ENCODE data around the gene AK5.

The AK5 gene

DNA sequence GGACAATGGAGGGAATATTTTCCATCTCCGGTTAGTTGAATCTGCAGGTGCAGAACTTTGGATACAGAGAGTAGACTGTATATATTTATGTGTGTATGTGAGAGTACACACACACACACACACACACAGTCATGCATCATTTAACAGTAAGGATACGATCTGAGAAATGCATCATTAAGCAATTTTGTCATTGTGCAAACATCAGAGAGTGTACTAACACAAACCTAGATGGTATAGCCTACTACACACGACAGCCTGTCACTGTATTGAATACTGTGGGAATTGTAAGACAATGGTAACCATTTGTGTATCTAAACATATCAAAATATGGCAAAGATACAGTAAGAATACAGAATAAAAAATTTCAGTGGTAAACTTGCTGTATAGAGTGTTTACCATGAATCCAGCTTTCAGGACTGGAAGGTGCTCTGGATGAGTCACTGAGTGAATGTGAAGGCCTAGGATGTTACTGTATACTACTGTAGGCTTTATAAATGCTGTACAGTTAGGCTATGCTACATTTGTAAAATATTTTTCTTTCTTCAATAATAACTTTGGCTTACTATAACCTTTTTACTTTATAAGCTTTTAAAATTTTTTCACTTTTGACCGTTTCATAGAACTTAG, 262.1 kb downstream of the AK5 start:
- ATAC-seq (no peak), DNase-seq (no peak)

GRCh38 chr1:77544845-77545244, 263.0 kb downstream of the AK5 start:
- ATAC-seq: no peak

DNA sequence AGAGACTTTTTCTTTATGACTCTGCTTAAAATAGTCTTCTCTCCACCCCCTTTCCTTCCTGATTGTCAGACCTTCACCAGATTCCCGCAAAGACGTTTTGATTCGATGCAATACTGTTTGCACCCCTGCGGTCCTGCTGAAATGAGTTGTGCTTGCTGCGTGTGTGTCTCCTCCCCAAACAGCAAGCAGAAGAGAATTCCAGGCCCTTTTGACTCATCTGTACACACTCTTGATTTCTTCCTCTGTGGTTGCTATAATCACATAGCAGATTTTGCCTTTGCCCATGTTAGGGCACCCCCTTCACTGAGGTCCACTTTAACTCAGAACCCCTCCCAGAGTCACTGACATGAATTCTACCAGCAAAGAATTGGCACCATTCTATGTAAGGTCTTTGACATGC, 264.2 kb downstream of the AK5 start:
- DNase-seq: no peak
- ATAC-seq: no peak

More at GRCh38 chr1:77544845-77545244, 263.0 kb downstream of the AK5 start:
- no peak for DNase-seq

GRCh38 chr1:77546890-77547289, 265.1 kb downstream of the AK5 start:
- no peak for DNase-seq
- ATAC-seq: no peak

DNA sequence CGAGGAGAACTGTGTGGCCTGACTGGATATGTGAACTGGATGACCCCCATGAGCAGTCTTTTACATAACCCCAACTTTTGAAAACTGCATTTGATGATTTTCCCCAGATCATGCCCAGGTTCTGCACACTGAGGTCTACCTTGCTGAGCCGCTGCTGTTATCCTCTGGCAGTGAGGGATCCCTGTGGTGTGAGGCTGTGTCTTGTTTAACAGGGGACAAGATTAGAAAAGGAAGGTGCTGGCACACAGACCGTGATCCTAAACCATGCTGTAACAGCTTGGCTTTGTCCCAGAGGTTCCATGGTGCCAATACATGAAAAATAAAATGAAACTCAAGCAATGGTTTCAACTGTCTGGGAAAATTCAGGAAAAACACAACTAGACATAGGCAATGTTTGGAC, 266.5 kb downstream of the AK5 start:
- ATAC-seq (no peak), DNase-seq (no peak)

DNA sequence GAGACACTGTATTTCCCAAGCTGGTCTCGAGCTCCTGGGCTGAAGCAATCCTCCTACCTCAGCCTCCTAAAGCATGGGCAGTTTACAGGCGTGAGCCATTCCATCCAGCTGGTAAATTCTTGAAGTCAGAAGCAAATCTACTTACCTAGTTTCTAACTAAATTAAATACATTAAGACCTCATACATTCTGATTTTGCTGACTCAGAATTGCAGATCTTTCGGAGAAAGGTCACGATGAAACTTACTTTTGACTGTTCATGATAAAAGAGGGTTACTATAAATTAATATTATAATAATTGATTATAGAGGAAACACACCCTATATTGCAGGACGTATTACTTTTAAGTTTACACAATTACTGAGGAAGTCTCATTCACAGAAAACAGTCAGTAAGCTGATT, 268.3 kb downstream of the AK5 start:
- no peak for ATAC-seq
- DNase-seq: no peak

- ATAC-seq (no peak), DNase-seq (no peak)
Observed at GRCh38 chr1:77552626-77553025, 270.8 kb downstream of the AK5 start.

DNA sequence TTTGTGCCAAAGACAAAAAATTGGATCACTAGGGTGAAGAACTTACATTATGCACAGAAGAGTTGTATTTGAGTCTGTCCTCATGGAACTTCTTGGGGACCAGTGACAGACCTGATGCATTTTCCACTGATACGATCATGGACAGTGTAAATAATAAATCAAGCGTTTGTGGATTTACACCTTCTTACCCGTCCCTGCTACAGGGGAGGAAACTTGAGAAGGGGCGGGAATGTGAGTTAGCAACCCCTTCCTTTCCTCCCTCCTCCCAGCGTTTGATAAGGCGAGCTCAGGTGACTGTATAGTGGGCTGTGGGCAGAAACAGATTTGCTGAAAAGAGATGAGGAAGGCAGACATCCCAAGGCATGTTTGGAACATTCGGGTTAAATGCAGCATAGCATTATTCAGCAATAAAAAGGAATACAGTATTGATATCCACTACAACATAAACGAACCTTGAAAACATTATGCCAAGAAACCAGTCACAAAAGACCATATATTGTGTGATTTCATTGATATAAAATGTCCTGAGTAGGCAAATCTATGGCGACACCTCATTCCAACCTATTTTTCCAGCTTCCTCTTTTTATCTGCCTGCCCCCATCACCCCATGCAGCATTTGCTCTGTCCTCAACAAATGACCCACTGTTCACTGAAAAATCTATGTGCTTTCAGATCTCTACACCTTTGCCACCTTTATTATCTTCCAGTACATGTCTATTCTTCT, 271.9 kb downstream of the AK5 start:
- ATAC-seq (no peak), DNase-seq (no peak)

- ATAC-seq: no peak
- DNase-seq: no peak
Observed at GRCh38 chr1:77556045-77556444, 274.2 kb downstream of the AK5 start.

- ATAC-seq (no peak), DNase-seq (no peak)
Observed at GRCh38 chr1:77557053-77557452, 275.2 kb downstream of the AK5 start.

GRCh38 chr1:77558591-77559164, 276.9 kb downstream of the AK5 start:
- ATAC-seq: peak; percentile 19

DNA sequence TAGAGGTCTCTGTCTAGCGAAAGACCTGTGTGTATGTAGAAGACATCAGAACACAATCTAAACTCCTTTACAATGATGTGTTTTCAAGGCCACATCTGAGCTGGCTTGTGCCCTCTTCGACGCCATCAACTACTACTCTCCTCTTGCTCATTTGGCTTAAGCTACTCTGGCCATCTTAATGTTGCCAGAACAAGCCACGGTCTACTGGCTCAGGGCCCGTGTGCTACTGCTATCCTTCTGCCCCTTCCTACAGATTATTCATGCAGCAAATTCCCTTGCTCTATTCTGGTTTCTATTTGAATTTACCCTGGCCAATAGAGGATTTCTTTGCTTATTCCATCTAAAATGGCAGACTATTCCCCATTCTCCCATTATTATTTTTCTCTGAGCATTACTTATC, 278.9 kb downstream of the AK5 start:
- ATAC-seq (no peak), DNase-seq (no peak)

More at GRCh38 chr1:77558591-77559164, 276.9 kb downstream of the AK5 start:
- no peak for DNase-seq

DNA sequence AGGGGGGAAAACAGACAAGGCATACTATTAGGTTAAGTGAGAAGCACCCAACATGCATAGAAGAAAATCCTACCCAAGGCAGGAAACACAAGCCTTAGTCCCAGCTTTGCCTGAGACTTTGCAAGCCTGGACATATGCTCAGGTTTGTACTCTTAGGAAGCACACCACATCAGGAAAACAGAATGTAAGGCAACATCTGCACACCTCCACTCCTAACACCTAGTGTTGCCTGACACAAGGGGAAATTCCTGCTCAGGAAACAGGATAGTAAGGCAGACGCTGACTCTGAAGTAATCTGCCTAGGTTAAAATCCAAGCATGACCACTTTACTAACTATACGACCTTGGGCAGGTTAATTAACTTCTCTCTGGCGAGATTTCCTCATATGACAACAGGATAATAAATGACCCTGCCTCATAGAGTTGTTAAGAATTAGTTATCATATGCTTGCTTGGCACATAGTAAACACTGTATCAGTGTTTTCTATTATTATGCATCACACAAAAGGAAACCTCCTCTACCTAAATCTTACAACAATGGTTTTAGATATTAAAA, 280.9 kb downstream of the AK5 start:
- ATAC-seq: no peak
- DNase-seq: no peak

GRCh38 chr1:77565321-77565720, 283.5 kb downstream of the AK5 start:
- ATAC-seq (no peak), DNase-seq (no peak)

DNA sequence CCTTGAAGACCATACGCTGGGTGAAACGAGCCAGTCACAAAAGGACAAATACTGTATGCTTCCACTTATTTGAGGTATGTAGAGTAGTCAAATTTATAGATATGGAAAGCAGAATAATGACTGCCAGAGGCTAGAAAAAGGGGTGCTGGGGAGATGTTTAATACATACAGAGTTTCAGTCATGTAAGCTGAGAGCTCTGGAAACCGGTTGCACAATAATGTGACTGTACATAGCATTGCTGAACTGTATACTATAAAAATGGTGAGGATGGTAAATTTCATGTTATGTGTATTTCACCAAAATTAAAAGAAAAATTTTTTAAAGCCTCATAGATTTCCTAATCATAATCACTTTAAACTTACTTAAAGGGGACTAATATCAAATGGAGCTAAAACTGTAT, 289.8 kb downstream of the AK5 start:
- ATAC-seq: no peak
- DNase-seq: no peak

- DNase-seq (no peak), ATAC-seq (no peak)
Observed at GRCh38 chr1:77579547-77579946, 297.7 kb downstream of the AK5 start.

DNA sequence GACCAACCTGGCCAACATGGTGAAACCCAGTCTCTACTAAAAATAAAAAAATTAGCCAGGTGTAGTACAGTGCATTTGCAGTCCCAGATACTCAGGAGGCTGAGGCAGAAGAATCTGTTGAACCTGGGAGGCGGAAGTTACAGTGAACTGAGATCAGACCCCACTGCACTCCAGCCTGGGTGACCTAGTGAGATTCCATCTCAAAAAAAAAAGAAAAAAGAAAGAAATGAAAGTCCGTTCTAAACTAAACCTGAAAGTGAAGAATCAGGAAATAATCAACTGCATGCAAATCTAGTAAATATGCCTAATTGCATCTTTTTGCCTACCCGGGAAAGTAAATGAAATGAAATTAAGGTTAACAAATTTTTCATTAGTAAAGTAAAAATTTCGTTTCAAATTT, 301.1 kb downstream of the AK5 start:
- ATAC-seq (no peak), DNase-seq (no peak)

GRCh38 chr1:77583483-77583882, 301.7 kb downstream of the AK5 start:
- DNase-seq (no peak), ATAC-seq (no peak)

DNA sequence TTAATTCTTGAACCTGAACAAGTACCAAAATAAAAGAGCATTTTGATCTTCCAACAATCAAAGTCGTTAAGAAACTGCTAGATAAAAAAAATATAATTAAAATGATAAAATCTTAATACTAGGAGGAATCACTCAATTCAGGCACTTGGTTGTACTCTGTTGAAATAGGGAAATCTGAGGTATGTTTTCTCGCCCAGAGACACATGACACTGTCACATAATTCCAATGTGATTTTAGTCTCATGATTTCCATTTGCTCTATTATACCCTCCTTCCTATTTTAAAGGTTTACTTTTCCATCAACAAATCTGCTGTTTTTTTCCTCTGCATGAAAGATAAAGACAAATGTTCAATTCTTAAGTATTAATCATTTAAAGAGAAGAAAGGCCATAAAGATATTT, 303.1 kb downstream of the AK5 start:
- DNase-seq (no peak), ATAC-seq (no peak)

DNA sequence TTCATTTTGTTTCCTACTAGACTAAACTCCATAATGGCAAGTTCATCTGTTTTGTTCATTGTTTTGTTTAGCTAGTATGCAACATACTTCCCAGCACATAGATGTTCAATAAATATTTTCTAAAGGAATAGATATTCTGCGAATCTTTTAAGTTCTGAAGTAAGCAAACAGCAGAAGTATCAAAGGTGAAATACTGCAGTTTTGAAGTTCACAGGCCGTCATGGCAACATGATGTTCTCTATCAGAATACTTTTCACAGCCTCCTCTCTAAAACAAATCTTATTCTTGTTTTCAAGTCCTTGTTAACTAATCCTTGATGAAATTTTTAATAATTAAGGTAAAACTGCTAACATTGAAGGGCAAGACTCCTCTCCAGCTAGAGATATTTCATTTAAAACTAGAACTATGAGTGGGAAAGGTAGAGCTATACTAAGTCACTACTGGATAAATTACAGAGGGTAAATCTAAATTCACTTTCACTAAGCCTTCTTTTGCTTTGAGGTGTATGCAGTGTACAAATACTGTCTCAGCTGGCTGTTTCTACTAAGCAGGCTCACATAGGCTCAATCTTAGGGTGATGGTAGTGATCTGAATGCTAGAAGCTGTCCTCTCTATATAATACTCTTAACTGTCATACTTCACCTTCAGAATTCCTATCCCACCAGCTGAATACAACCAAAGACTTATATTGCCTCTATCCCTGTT, 303.9 kb downstream of the AK5 start:
- ATAC-seq (no peak), DNase-seq (no peak)

DNA sequence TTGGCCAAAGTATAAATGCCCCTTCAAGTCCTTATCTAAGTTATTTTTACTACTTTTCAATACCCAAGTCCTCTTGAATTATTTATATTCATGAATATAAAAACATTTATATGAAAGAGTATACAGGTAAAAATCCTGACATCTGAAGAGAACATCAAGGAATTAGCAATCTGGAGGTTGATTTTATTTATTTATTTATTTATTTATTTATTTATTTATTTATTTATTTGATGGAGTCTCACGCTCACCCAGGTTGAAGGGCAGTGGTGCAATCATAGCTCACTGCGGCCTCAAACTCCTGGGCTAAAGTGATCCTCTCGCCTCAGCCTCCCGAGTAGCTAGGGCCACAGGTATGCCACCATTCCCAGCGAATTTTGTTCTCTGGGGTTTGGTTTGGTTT, 307.4 kb downstream of the AK5 start:
- DNase-seq: no peak
- no peak for ATAC-seq

DNA sequence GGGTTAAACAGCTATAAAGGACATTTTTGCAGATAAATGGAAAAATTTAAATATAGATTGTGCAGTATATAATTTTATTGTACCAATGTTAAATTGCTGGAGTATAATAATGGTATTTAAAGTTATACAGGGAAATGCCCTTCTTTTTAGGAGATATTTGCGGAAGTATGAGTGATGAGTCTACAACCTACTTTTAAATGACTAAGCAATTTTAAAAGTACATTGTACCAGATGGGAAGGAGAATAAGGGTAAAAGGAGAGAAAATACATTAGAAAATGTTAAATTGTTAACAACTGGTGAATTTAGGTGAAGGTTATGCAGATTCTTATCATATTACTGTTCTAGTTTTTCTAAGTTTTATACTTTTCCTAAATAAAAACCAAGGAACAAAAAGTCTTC, 308.8 kb downstream of the AK5 start:
- DNase-seq: no peak
- no peak for ATAC-seq

- ATAC-seq (no peak), DNase-seq (no peak)
Observed at GRCh38 chr1:77592906-77593305, 311.1 kb downstream of the AK5 start.
